ELF-1 (cell line): ENCODE measurements around the gene UPP2.

ENCODE experiments used
- DNase-seq: peaks from one replicate; pipeline ENCODE4 v3.0.0-alpha.2; 2016; ENCODE audit warnings: low read depth, low spot score

Gene UPP2

DNA sequence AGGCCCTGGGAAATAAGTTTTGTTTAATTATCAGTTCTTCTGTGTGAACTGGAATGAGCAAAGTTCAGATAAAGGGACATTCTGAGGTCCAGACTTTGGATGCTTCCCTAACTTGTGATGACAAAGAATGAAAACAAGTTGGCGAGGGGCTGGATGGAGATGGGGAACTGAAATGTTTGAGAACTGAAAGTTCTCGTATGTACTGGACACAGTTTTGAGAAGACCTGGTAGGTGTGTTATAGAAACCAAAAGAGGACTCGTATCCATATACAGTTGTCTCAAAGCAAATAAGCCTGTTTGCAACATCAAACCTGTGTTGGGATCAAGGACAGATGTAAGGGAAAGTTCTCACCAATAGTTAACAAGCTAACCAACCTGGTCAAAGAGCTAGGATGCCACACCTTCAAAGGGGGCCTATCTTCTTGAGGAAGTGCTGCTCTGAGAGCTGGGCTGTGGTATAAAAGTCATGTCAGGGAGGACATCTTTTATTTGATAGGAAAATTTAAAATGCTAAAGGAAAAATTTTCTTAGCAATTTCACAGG is at the start of gene UPP2:
Gene UPP2 (plus strand): TSS at position 493 of the 543 bp plus-strand sequence. CDS start 188 bp downstream, outside the sequence.
- DNase-seq: no peak

- no peak for DNase-seq
Observed at GRCh38 chr2:158052761-158053160, 48.9 kb upstream of the UPP2 start.

- no peak for DNase-seq
Observed at GRCh38 chr2:158056875-158057274, 44.8 kb upstream of the UPP2 start.

DNA sequence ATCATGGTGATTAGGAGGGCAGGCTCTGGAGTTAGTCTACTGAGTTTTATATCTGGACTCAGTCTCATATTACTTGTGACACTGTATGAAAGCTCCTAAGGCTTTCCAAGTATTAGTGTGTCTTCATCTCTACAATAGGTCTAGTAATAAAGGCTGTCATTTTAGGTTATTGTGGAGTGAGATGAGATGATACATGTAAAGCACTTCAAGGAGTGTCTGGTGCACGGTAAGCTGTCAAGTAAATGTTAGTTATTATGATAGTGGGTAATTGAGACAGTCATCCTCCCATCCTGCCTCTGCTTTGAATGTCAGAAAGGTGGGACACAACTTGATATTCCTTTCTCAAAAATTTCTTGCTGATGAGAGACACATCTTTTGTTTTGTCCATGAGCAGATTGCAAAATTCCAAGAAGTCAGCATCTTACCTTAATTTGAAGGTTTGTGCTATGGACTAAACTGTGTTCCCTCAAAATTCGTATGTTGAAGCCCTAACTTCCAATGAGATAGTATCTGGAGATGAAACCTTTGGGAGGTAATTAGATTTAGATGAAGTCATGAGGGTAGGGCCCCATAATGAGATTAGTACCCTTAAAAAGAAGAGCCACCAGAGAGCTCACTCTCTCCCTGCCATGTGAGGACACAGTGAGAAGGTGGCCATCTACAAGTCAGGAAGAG is 41.4 kb upstream of the UPP2 start:
- no peak for DNase-seq

DNA sequence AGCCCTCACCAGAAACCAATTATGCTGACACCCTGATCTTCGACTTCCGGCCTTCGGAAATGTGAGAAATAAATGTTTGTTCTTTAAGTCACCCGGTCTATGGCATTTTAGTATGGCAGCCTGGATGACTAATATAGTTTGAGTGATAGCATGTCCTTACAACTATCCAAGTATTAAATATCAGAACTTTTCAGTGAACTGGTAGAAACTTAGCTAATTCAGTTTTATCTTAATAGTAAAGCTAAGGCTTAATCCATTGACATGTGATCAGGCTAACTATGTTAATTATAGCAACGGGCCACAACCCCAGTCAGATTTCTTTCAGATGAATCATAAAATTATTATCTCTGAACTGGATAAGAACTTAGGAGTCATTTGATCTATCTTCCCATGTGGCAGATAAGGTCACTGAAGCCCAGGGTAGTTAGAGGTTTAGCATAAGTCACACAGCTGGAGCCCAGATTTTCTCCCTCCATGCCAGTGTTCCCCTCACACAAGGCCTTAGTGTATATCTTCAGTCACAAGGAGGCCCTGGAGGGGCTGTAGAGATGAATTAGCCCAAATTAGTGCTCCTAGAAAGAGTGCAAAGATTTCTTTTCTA is 40.7 kb upstream of the UPP2 start:
- DNase-seq: no peak

DNA sequence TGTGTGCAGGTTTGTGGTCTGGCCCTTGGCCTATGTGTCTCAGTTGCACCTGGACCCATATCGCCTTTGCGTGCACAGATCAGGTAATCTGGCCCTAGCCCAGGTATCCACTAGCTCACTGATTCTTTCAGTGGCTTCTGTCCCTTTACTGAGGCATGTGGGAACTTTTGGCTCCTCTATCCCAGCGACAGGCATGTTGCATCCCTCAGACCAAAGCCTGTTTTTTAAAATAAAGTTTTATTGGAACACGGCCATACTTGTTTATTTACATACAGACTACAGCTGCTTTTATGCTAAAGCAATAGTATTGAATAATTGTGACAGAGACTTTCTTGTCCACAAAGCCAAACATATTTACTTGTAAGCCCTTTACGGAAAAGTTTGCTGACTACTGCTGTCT is 39.9 kb upstream of the UPP2 start:
- DNase-seq: no peak

- no peak for DNase-seq
Observed at GRCh38 chr2:158066046-158066713, 35.5 kb upstream of the UPP2 start.

- DNase-seq: no peak
Observed at GRCh38 chr2:158071018-158071417, 30.7 kb upstream of the UPP2 start.

DNA sequence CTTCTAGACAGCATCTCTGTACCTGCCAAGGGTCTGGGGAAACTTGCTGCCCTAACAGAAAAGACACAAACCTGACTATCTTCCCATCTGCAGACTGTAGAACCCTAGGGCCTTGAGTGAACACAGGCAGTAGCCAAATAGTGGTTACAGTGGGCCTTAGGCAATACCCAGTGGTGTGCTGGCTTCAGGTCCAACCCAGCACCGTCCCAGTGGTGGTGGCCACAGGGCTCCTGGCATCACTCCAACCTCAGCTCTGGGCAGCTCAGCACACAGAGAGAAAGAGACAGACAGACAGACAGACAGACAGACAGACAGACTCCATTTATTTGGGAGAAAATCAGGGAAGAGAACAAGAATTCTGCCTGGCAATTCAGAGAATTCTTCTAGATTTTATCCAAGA is 29.3 kb upstream of the UPP2 start:
- DNase-seq: no peak

- DNase-seq: no peak
Observed at GRCh38 chr2:158079672-158080071, 22.0 kb upstream of the UPP2 start.

- DNase-seq: no peak
Observed at GRCh38 chr2:158088093-158088492, 13.6 kb upstream of the UPP2 start.

DNA sequence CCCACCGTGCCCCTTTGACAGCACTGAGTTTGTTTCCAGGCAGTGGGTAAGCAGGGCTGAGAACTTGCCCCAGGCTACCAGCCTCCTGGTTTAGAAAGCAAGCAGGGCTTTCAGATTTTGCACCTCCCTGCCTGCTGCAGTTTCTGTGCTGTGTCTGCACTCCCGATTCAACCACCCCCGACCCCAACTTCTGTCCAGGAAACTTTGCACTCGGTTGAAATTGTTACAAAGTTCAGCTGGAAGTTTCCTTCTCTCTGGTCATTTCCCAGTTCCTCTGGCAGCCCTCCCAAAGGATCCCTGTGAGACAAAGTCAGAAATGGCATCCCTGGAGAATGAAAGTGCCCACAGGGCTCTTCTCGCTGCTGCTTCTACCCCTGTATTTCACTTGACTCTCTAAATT is 12.4 kb upstream of the UPP2 start:
- DNase-seq: peak; percentile 23

- DNase-seq: no peak
Observed at GRCh38 chr2:158091647-158092046, 10.0 kb upstream of the UPP2 start.

- DNase-seq: no peak
Observed at GRCh38 chr2:158094487-158095092, 7.1 kb upstream of the UPP2 start.

DNA sequence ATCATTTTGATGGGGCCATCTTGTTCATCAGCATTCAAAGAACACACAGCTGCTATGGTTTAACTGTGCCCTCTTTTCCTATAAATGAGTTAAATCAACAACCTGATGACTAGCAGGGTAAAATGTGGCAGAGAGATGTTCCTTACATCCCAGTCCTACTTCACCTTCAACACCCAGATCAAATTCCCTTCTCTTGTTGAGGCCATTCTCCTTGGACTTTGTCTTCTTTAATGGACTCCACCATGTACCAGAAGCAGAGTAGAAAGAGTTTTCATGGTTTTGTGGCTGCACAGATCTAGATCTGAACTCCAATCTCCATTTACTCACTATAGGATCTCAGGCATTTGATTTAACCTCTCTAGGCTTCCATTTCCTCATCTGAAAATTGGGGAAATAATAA is 6.4 kb upstream of the UPP2 start:
- no peak for DNase-seq

DNA sequence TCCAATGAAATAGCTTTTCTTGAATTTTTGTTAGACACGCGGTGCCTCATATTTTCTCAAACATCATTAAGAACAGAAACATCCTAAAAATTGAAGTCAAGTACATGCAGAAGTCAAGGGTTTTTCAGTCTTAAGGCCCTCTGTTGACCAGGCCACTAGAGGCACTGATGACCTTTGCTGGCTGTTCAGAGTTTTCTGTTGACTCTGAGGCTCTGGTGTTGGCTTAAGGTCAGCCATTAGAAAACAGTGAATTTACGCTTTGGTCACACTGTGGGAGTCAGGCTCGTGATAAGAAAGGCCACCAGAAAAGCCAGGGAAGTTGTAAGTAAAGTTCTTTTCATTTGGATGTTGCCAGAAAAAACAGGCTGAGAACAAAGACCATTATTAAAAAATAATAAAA is 5.8 kb upstream of the UPP2 start:
- no peak for DNase-seq

- DNase-seq: no peak
Observed at GRCh38 chr2:158097481-158097880, 4.2 kb upstream of the UPP2 start.

DNA sequence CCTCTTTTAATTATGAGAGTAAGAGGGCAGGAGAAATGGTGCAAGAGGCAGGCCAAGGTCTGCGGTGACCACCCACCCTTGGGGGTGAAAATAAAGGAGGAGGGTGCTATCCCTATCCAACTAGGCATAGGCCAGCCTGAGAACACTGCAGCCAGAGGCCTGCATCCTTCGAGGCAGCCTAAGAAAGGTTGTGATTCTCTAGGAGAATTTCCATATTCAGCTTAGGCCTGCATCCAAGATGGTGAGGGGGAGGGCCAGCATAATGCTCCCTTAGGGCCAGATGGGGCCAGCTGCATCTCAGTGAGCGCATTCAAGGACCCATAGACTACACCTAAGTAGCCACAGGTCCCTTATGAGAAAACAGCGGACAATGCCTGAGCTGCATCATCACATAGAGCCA is 3.5 kb upstream of the UPP2 start:
- no peak for DNase-seq

DNA sequence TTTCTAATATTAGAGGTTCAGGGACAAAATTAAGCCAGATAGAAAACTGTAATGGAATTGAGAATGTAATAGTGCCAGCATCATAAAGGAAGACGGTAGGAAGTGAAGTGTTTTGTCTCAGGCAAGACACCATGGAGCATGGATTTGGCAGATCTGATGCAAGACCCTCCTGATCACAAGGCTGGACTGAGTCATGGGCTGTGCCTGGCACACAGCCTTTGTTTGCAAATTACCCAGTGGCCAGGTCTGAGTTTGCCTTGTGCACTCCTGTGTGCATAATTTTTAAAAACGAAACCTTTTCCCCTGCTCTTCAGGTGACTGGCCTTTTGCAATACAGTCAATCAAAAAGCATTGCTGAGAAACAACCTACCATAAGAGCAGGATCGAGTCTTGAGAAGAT is 2.0 kb upstream of the UPP2 start:
- no peak for DNase-seq

DNA sequence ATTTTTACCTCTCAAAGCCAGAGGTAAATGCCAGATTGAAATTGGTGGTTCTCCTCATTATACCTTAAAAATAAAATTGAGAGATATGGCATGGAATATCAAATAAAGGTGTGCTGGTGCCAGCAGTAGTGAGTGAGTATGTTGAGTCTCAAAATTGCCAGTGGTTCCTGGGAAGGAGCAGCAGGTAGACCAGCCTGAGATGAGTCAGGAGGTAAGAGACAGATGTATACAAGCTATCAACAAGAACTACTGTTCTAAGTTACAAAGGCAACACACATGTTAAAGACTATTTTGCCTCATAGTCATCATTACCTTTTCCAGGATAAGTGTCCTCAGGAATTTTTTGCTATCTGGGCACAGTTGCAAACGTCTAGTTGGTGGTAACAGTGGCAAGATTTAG is 1.3 kb upstream of the UPP2 start:
- DNase-seq: no peak

DNA sequence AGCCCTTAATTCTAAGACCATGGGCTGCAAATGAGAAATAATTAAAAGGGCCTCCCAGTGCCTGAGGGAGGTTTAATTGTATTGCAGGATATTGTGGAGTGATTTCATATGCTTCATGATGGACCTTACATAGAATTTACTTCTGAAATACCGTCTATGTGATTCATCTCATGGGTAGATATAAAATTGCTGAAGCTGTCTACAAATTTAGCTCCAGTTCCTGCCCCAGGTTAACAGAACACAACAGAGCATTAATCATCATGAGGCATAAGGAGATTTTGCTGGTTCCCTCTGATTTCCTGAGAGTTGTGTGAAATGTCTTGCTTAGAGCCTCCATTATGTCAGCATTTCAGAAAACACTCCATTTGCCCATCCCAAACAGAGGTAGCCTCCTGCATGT is 770 bp downstream of the UPP2 start:
- DNase-seq: no peak

DNA sequence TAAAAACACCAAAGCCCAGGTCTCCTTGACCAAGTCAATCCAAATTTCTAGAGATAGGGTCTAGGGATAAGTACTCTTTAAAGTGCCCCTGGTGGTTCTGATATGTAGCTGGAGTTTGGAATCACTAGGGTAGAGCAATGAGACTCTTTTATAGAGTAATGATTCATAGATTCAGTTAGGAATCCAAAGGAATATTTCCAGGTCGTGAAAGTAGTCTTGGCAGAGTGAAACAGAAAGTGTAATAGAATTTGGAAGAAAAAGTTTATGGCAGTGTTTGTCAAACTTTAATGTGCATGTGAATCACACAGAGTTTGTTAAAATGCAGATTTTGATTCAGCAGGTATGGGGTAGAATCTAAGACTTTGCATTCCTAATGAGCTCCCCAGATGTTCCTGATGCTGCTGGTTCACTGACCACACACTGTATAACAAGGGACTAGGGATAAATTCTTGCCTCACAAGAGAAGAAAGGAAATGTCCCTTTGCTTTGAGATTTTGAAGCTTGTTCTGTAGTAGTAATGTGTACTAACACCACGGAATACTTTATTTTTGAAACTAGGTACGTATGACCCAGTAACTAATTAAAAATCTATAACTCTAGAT is 1.8 kb downstream of the UPP2 start:
- DNase-seq: no peak
